Measurements from ENCODE around the gene PCDHGB4. TPM values are rescaled to one million over a fixed set of nuclear protein-coding genes. Genes with fewer than 3 reads are reported as not detected.
"Not testable (repeated sequence)": the region's sequence is repeated elsewhere in the genome, so short reads cannot be mapped to it uniquely, and the experiment has no call there.

Gene PCDHGB4
- total RNA-seq: 10 to 100 TPM in 1 of 4 donors, 1 to 10 TPM in 3; 4.1 to 10.3 (median 7.2) TPM

GRCh38 chr5:141387557-141388311 lies at the start of gene PCDHGB4:
PCDHGB4 (plus strand) TSS chr5:141387698; CDS start chr5:141387885, 187 bp downstream.
- H3K9me3 ChIP-seq: peaks cover 73% of the 10 kb centered on the region
- not testable (repeated sequence) for H3K27me3 ChIP-seq; H3K4me3 ChIP-seq; H3K36me3 ChIP-seq; DNase-seq (ENCODE audit: low spot score in 2 of 2); H3K4me1 ChIP-seq; H3K27ac ChIP-seq
- WGBS: 4% methylated on average over 17 of the region's 40 CpGs
- TF ChIP-seq, protein P1, sequence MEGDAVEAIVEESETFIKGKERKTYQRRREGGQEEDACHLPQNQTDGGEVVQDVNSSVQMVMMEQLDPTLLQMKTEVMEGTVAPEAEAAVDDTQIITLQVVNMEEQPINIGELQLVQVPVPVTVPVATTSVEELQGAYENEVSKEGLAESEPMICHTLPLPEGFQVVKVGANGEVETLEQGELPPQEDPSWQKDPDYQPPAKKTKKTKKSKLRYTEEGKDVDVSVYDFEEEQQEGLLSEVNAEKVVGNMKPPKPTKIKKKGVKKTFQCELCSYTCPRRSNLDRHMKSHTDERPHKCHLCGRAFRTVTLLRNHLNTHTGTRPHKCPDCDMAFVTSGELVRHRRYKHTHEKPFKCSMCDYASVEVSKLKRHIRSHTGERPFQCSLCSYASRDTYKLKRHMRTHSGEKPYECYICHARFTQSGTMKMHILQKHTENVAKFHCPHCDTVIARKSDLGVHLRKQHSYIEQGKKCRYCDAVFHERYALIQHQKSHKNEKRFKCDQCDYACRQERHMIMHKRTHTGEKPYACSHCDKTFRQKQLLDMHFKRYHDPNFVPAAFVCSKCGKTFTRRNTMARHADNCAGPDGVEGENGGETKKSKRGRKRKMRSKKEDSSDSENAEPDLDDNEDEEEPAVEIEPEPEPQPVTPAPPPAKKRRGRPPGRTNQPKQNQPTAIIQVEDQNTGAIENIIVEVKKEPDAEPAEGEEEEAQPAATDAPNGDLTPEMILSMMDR (IDR thresholded peaks at IDR 0.05): peak in 1 of 2 donors; percentile 17

GRCh38 chr5:141338538-141339306 lies 48.8 kb upstream of the PCDHGB4 start, which contains the start of gene PCDHGA2:
PCDHGA2 (plus strand) TSS chr5:141338760.
- H3K27me3 ChIP-seq: peaks cover 24% of the 10 kb centered on the region
- TF ChIP-seq, protein P1 (IDR thresholded peaks at IDR 0.05): peak in 1 of 2 donors; percentile 1
- TF ChIP-seq POLR2AphosphoS5 (IDR thresholded peaks at IDR 0.05): no peak
- H3K36me3 ChIP-seq: no peaks in the 10 kb centered on the region
- H3K27ac ChIP-seq: no peak within 1 kb of the TSS
- H3K9me3 ChIP-seq: peaks cover 22% of the 10 kb centered on the region
- peaks cover 4% of the 10 kb centered on the region for H3K4me1 ChIP-seq
- peak within 1 kb of the TSS; percentile 37 for H3K4me3 ChIP-seq
- DNase-seq (ENCODE audit: low spot score in 2 of 2): no peak
- 15% methylated on average over 22 of the region's 27 CpGs for WGBS

GRCh38 chr5:141340781-141341354 lies 46.6 kb upstream of the PCDHGB4 start:
- Histone ChIP-seq H3K9me3 (peaks cover 35% of the 10 kb centered on the region), H3K27me3 (peaks cover 16% of the 10 kb centered on the region)
- H3K27ac ChIP-seq; H3K36me3 ChIP-seq; DNase-seq (ENCODE audit: low spot score in 2 of 2); H3K4me1 ChIP-seq; H3K4me3 ChIP-seq: not testable (repeated sequence)
- WGBS: 69% methylated on average over 11 of the region's 45 CpGs

DNA sequence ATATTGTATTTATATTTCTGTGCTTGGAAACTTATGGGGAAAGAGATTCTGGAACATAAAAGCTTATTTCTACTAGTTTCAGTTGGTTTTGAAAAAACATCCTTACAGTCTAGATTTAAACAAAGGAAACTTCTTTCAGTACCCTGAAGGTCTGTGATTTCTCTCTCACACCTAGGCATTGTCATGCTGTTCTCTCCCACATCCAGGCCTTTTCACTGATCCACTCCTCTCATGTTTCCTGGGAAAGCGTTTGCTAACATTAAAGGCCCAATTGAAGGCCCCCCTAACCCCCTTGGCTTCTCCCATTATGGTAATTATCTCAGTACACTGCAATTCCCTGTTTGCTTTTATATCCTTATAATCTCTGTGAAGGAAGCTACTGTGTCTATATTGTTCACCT lies 44.7 kb upstream of the PCDHGB4 start:
- H3K9me3 ChIP-seq: peaks cover 31% of the 10 kb centered on the region
- H3K36me3 ChIP-seq: no peaks in the 10 kb centered on the region
- TF ChIP-seq, protein P1 (IDR thresholded peaks at IDR 0.05): no peak
- no peak for TF ChIP-seq POLR2AphosphoS5 (IDR thresholded peaks at IDR 0.05)
- TF ChIP-seq POLR2A (IDR thresholded peaks at IDR 0.05): no peak
- no peak for TF ChIP-seq EP300 (IDR thresholded peaks at IDR 0.05)
- H3K4me3 ChIP-seq: no peak overlapping the region
- no peak overlapping the region for H3K27ac ChIP-seq
- H3K27me3 ChIP-seq: peaks cover 12% of the 10 kb centered on the region
- DNase-seq (ENCODE audit: low spot score in 2 of 2): no peak
- 28% methylated on average over 1 of the region's 1 CpG for WGBS
- H3K4me1 ChIP-seq: peaks cover 4% of the 10 kb centered on the region

DNA sequence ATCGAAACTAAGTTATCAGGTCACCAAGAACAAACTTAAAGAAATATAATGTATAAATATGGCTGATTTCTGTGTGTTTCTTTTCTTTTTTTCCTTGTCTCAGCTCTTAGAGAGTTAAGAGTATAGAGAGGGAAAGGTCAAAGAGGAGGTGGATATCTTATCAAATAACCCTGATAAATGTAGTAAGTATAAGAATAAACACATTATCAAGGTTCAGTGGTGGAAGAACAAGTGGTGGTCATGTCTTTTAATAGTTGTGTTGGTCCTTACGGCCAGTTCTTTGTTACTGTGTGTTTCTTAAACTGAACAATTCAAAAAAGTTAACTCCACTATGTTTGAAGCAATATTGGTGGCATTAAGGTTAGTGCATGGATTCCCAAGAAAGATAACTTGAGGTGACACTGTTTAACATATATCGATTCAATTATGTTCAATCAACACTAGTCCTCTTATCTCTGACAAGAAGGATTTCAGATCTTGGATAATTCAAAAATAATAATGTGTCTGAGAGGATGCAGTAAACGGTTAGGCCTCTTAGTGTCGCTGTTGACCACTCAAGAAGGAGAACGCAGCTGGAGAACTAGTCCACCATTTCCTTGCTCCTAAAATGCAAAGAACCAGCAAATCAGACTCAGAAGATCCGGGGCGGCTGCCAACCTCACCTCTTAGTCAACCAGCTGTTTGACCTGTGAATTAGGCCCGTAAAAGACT lies 44.1 kb upstream of the PCDHGB4 start, which contains the start of gene PCDHGA3:
TSS of gene PCDHGA3 (plus strand) at position 588 of the 711 bp plus-strand sequence. CDS start 205 bp downstream, outside the sequence.
- 27% methylated on average over 9 of the region's 9 CpGs for WGBS
- TF ChIP-seq EP300 (IDR thresholded peaks at IDR 0.05) (no peak), POLR2A (IDR thresholded peaks at IDR 0.05) (no peak), POLR2AphosphoS5 (IDR thresholded peaks at IDR 0.05) (no peak)
- TF ChIP-seq, protein P1 (IDR thresholded peaks at IDR 0.05): no peak
- H3K27ac ChIP-seq: no peak within 1 kb of the TSS
- H3K27me3 ChIP-seq: peaks cover 8% of the 10 kb centered on the region
- H3K4me3 ChIP-seq: peak within 1 kb of the TSS; percentile 17
- no peaks in the 10 kb centered on the region for H3K36me3 ChIP-seq
- peaks cover 26% of the 10 kb centered on the region for H3K9me3 ChIP-seq
- H3K4me1 ChIP-seq: peaks cover 4% of the 10 kb centered on the region
- no peak for DNase-seq (ENCODE audit: low spot score in 2 of 2)

Data from suprapubic skin (tissue), 4 donors.